Aorta (tissue), 5 donors: ENCODE measurements around the gene ARRDC3. TPM values are rescaled to one million over a fixed set of nuclear protein-coding genes. Genes with fewer than 3 reads are reported as not detected.
"Not testable (repeated sequence)": the region's sequence is repeated elsewhere in the genome, so short reads cannot be mapped to it uniquely, and the experiment has no call there.

Experiments
- ATAC-seq: fragments of 200-7000 bp; cut with Tn5 transposase; one replicate; pipeline ENCODE4 v1.9.1; 2022; ENCODE audit warnings: moderate library complexity; ENCODE audit not compliant: low FRiP score
- DNase-seq, 2 donors: peaks; one replicate each; pipeline ENCODE4 v3.0.0-alpha.2; 2020
- H3K27ac ChIP-seq, 2 donors: one replicate each; pipeline ENCODE4 v1.5.1; 2013; ENCODE audit warnings: low read length in 2 of 2, mild to moderate bottlenecking in 2 of 2, moderate library complexity in 2 of 2, control low read depth in 1 of 2, inconsistent platforms in 1 of 2, low read depth in 1 of 2
- H3K27me3 ChIP-seq, 2 donors: one replicate each; pipeline ENCODE4 v1.6.1; 2013; ENCODE audit warnings: control low read depth in 1 of 2, low read length in 1 of 2, mild to moderate bottlenecking in 1 of 2, moderate library complexity in 1 of 2; ENCODE audit not compliant: insufficient read depth in 2 of 2, control insufficient read depth in 1 of 2
- H3K36me3 ChIP-seq, 2 donors: one replicate each; pipeline ENCODE4 v1.6.1; 2013; ENCODE audit warnings: control low read depth in 1 of 2, low read length in 1 of 2, mild to moderate bottlenecking in 1 of 2; ENCODE audit not compliant: insufficient read depth in 2 of 2, control insufficient read depth in 1 of 2
- H3K4me1 ChIP-seq, 2 donors: one replicate each; pipeline ENCODE4 v1.6.1; 2013; ENCODE audit warnings: low read length in 2 of 2, control low read depth in 1 of 2, mild to moderate bottlenecking in 1 of 2, moderate library complexity in 1 of 2; ENCODE audit not compliant: insufficient read depth in 2 of 2, control insufficient read depth in 1 of 2
- H3K4me3 ChIP-seq, 2 donors: one replicate each; pipeline ENCODE4 v1.5.1; 2013; ENCODE audit warnings: low read length in 2 of 2, control low read depth in 1 of 2, mild to moderate bottlenecking in 1 of 2
- H3K9me3 ChIP-seq: one replicate; pipeline ENCODE4 v1.6.1; 2013; ENCODE audit warnings: mild to moderate bottlenecking, low read length; ENCODE audit not compliant: control insufficient read depth
- WGBS, 2 donors: extraction: QIAGEN DNeasy Blood & Tissue Kit; methylation state at CpG; one replicate each; pipeline ENCODE4 v1.1.7; 2013; 5-methylcytosine and 5-hydroxymethylcytosine counted together
- intact Hi-C, 2 donors: fragments of 100-400 bp; cut with DNase I; formaldehyde crosslinking; loops; one replicate each; pipeline versions ENCODE4 v1.14.2 to v1.15.0; 2022
- polyA plus RNA-seq, 2 donors: library from polyadenylated mRNA; stranded (reverse); fragments of 200-250 nt; gene quantifications; one replicate each; pipeline ENCODE4 v1.2.3, GENCODE V29; 2013
- total RNA-seq, 2 donors: library from RNA; stranded (reverse); fragmentation: NEBNext Ultra II Directional; extraction: Animal tissue kit (Norgen Biotek cat#: 25700); gene quantifications; one replicate each; pipeline ENCODE4 v1.2.1, GENCODE V29; 2021
- donor health status: healthy with polysubstance abuse.
- donor health status: Bipolar disorder and iron deficiency.
- donor health status: DM: no; HTN: no; CAD: no.
- donor health status: DM: no; HTN: no; CAD: no.
- donor health status: DM: yes; HTN: yes; CAD: no.

The ARRDC3 gene
- total and polyA plus RNA-seq, 4 donors, result 11.4 to 72.2 (median 29.3) TPM

DNA sequence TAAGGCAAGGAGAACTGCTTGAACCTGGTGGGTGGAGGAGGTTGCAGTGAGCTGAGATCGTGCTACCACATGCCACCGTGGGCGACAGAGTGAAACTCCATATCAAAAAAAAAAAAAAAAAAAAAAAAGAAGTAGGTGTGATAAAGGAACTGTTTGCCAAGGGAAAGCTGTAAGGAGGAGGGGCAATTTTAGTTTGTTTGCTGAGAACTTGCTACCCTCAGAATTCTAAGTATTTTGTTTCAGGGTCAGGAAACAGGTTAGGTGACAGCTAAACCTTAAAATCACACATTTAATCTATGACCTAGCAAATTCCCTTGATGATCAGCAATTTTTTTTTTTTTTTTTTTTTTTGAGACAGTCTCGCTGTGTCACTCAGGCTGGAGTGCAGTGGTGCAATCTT lies 7.2 kb upstream of the ARRDC3 start:
- intact Hi-C loops, result no loop called here
- H3K4me3 ChIP-seq, result no peak overlapping the region
- no peak overlapping the region for H3K27ac ChIP-seq
- no peaks in the 10 kb centered on the region for H3K9me3 ChIP-seq
- ATAC-seq, result no peak
- no peaks in the 10 kb centered on the region for H3K4me1 ChIP-seq
- 80 to 85% methylated on average over 4 of the region's 4 CpGs for WGBS, 2 donors
- no peaks in the 10 kb centered on the region for H3K27me3 ChIP-seq
- no peak for DNase-seq
- no peaks in the 10 kb centered on the region for H3K36me3 ChIP-seq

DNA sequence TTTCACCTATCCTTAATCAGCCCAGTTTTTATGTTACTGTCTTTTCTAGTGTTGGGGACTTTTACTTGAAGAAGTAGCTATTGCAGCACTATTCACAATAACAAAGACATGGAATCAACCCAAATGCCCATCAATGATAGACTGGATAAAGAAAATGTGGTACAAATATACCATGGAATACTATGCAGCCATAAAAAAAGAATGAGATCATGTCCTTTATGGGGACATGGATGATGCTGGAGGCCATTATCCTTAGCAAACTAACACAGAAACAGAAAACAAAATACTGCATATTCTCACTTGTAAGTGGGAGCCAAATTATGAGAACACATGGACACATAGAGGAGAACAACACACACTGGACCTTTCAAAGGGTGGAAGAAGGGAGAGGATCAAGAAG lies 6.4 kb upstream of the ARRDC3 start:
- H3K4me3 ChIP-seq, H3K36me3 ChIP-seq, ATAC-seq, H3K9me3 ChIP-seq, H3K4me1 ChIP-seq, H3K27ac ChIP-seq, H3K27me3 ChIP-seq, DNase-seq: not testable (repeated sequence)
- intact Hi-C loops, result loop anchor here in 1 of 2 donors (10.0 kb wide), 2 partner anchors 175 to 525 kb away; no protein-coding TSS in a partner anchor

DNA sequence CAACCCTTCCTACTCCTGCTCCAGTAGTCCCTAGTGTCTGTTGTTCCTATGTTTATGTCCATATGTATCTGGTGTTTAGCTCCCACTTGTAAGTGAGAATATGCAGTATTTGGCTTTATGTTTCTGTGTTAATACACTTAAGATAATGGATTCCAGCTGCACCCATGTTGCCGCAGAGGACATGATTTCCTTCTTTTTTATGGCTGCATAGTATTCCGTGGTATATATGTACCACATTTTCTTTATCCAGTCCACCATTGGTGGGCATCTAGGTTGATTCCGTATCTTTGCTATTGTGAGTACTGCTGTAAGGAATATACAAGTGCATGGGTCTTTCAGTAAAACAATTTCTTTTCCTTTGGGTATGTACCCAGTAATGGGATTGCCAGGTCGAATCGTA lies 5.2 kb upstream of the ARRDC3 start:
- ATAC-seq, result no peak

DNA sequence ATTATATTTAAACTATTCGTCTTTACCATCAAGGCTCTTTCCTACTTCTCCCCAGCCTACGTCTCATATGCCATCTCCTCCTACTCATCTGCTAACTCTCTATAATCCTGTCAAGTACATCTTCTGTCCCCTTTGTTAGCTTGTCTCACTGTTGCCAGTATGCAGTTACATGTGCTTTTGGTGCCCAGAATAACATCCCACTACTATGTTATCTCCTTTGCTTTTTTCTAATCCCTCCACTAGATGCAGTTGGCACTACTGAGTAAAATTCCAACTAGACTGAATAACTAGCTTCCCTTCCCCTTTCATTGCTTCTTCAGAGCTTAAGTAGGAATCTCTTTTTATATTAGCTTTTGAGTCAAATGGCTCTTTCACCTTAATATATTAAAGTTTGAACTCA lies 3.0 kb upstream of the ARRDC3 start:
- Histone ChIP-seq H3K36me3 (no peaks in the 10 kb centered on the region), H3K4me1 (no peaks in the 10 kb centered on the region), H3K4me3 (no peak overlapping the region), H3K27me3 (no peaks in the 10 kb centered on the region), H3K9me3 (no peaks in the 10 kb centered on the region), H3K27ac (no peak overlapping the region)
- ATAC-seq (no peak), DNase-seq (no peak)
- intact Hi-C loops, result loop anchor here in 1 of 2 donors (10.0 kb wide), 2 partner anchors 171 to 521 kb away; no protein-coding TSS in a partner anchor
- 40 to 59% methylated on average over 2 of the region's 2 CpGs for WGBS, 2 donors

More for the DNA sequence above, 5.2 kb upstream of the ARRDC3 start:
- no peak for DNase-seq
- H3K4me1 ChIP-seq, result no peaks in the 10 kb centered on the region
- 96 to 98% methylated on average over 5 of the region's 5 CpGs for WGBS, 2 donors
- H3K27me3 ChIP-seq, result no peaks in the 10 kb centered on the region
- H3K36me3 ChIP-seq, result no peaks in the 10 kb centered on the region
- no peaks in the 10 kb centered on the region for H3K9me3 ChIP-seq
- no peak overlapping the region for H3K4me3 ChIP-seq
- H3K27ac ChIP-seq, result no peak overlapping the region
- intact Hi-C loops, result loop anchor here in 1 of 2 donors (10.0 kb wide), 2 partner anchors 174 to 524 kb away; no protein-coding TSS in a partner anchor

DNA sequence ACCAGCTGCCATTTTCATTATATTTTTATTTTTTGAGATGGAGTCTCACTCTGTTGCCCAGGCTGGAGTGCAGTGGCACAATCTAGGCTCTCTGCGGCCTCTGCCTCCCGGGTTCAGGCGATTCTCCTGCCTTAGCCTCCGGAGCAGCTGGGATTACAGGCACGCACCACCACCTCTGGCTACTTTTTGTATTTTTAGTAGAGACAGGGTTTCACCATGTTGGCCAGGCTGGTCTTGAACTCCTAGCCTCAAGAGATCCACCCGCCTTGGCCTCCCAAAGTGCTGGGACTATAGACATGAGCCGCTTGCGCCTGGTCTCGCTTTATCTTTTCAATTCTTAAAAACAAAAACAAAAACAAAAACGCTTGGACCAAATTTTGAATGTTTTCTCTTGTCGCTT lies 2.5 kb upstream of the ARRDC3 start:
- not testable (repeated sequence) for ATAC-seq, DNase-seq, H3K4me3 ChIP-seq, H3K4me1 ChIP-seq, H3K27me3 ChIP-seq, H3K36me3 ChIP-seq, H3K9me3 ChIP-seq, H3K27ac ChIP-seq
- intact Hi-C loops, result loop anchor here (2.0 to 10.0 kb wide), 6 partner anchors 171 to 521 kb away; no protein-coding TSS in a partner anchor
- 91 to 93% methylated on average over 11 of the region's 11 CpGs for WGBS, 2 donors

DNA sequence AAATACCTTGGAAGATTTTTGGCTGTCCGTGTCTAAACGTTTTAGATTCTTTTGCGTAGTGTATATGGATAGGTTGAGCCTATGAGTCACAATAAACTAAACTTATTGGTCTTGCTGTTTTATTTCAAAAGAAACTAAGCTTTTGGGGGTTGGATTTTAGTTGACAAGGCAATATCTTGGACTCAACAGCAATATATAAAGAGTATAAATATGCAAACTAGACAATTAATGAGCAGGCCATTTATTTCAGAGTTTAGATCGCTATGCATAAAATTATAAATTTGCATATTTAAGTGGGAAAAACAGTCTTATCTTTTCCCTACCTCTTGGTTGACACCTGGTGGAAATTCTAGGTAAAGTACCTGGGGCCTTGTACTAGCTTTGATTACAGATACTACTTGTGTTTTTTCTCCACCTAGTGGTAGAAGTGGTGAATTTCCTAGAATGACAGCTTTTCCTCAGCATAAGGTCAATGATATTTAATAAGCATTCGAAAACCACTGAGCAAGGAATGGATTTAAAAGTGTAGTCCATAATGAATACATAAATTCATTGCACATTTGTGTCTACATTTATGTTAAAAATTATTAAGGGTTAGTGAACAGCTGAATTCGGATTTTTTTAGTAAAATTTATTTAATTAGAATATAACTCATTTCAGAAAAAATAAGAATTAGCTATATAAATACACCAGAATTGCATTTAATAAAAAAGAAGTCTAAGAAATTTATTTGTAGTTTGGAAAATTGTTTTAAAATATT lies 1.7 kb upstream of the ARRDC3 start:
- Histone ChIP-seq H3K27ac (no peak overlapping the region), H3K27me3 (no peaks in the 10 kb centered on the region), H3K4me1 (no peaks in the 10 kb centered on the region), H3K36me3 (no peaks in the 10 kb centered on the region), H3K9me3 (no peaks in the 10 kb centered on the region), H3K4me3 (no peak overlapping the region)
- peak; percentile 36 for ATAC-seq
- DNase-seq, result no peak
- WGBS, 2 donors, result 16 to 18% methylated on average over 6 of the region's 6 CpGs
- intact Hi-C loops, result loop anchor here (2.0 to 10.0 kb wide), 9 partner anchors 103 to 520 kb away; no protein-coding TSS in a partner anchor

DNA sequence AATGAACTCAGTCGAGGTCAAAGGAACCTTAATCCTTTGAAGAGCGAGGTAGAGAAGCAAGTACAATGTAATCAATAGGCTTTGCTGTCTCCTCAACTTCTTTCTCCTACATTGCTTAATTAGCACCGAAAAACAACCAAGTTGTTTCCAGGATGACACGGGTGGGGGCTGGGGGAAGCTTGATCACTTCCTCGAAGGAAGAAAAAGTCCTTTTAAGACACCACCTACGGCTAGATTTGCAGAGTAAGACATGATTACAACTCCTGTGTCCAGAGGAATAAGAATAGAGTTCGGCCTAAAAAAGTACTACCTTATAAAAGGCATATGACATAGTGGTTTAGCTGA lies 811 bp upstream of the ARRDC3 start:
- no peaks in the 10 kb centered on the region for H3K27me3 ChIP-seq
- H3K36me3 ChIP-seq, result no peaks in the 10 kb centered on the region
- DNase-seq, result no peak
- 3% methylated on average over 7 of the region's 7 CpGs for WGBS, 2 donors
- intact Hi-C loops, result loop anchor here (1.0 to 10.0 kb wide), 11 partner anchors 102 to 519 kb away; no protein-coding TSS in a partner anchor
- H3K4me1 ChIP-seq, result no peaks in the 10 kb centered on the region
- ATAC-seq, result no peak
- peak overlapping the region; percentile 80 to 94 for H3K4me3 ChIP-seq
- H3K27ac ChIP-seq, result peak overlapping the region in 1 of 2 donors; percentile 93
- H3K9me3 ChIP-seq, result no peaks in the 10 kb centered on the region

DNA sequence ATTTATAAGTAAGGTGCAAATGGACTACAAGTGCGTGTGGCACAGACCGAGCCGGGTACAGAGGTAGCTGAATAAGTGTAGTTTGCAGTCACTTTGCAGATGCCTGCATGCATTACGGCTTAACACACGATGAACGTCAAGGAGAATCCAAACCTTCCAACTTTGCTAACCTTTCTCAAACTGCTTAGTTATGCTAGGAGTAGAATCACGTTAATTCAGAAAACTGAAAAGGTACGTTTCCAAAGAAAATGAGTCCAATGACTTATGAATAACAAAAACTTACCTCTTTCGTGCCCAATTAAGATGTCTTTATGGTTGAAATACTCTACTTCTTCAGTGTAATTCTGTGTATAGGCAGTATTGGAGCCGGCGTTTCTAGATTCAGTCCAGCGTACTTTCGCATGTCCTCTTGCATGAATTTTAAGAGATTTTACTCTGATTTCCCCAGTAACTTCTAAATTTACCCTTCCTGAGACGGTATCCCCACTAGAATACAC lies 539 bp downstream of the ARRDC3 start:
- no peaks in the 10 kb centered on the region for H3K9me3 ChIP-seq
- 0% methylated on average over 14 of the region's 14 CpGs for WGBS, 2 donors
- no peaks in the 10 kb centered on the region for H3K4me1 ChIP-seq
- DNase-seq (peak in 1 of 2 donors; percentile 50), ATAC-seq (no peak)
- no peaks in the 10 kb centered on the region for H3K36me3 ChIP-seq
- intact Hi-C loops, result loop anchor here (1.0 to 10.0 kb wide), 7 partner anchors 100 to 518 kb away; no protein-coding TSS in a partner anchor
- H3K27me3 ChIP-seq, result no peaks in the 10 kb centered on the region
- H3K27ac ChIP-seq, result peak overlapping the region; percentile 61 to 78
- H3K4me3 ChIP-seq, result peak overlapping the region; percentile 91 to 94
